Trophoblast cell (in vitro differentiated cells and primary cell): ENCODE data around the gene SNX27.
"Not testable (repeated sequence)": the region's sequence is repeated elsewhere in the genome, so short reads cannot be mapped to it uniquely, and the experiment has no call there.

Experiments used
- DNase-seq, 2 donors: peaks; one replicate each; pipeline ENCODE4 v3.0.0-alpha.2; 2016
- H2AFZ ChIP-seq: 2 replicates; pipeline ENCODE4 v1.6.1; 2013; ENCODE audit warnings: low read length, moderate library complexity, mild to moderate bottlenecking; ENCODE audit not compliant: insufficient read depth, poor library complexity
- H2AK5ac ChIP-seq: 2 replicates; pipeline ENCODE4 v1.6.1; 2013; ENCODE audit warnings: mild to moderate bottlenecking, low read length
- H2BK120ac ChIP-seq: 2 replicates; pipeline ENCODE4 v1.6.1; 2013; ENCODE audit warnings: low read length, mild to moderate bottlenecking, moderate library complexity; ENCODE audit not compliant: insufficient read depth, poor library complexity
- H2BK12ac ChIP-seq: 2 replicates; pipeline ENCODE4 v1.6.1; 2013; ENCODE audit warnings: mild to moderate bottlenecking, low read length, moderate library complexity
- H2BK5ac ChIP-seq: 2 replicates; pipeline ENCODE4 v1.6.1; 2013; ENCODE audit warnings: low read length, low read depth, moderate library complexity, mild to moderate bottlenecking; ENCODE audit not compliant: poor library complexity
- H3K14ac ChIP-seq: 2 replicates; pipeline ENCODE4 v1.6.1; 2013; ENCODE audit warnings: mild to moderate bottlenecking, low read length
- H3K18ac ChIP-seq: 2 replicates; pipeline ENCODE4 v1.6.1; 2013; ENCODE audit warnings: mild to moderate bottlenecking, low read length
- H3K23ac ChIP-seq: 2 replicates; pipeline ENCODE4 v1.6.1; 2013; ENCODE audit warnings: low read length
- H3K27ac ChIP-seq: 2 replicates; pipeline ENCODE4 v1.5.1; 2013; ENCODE audit warnings: low read depth, mild to moderate bottlenecking, inconsistent platforms, low read length, moderate library complexity
- H3K27me3 ChIP-seq: 2 replicates; pipeline ENCODE4 v1.6.1; 2013; ENCODE audit warnings: inconsistent platforms, mild to moderate bottlenecking, low read length, moderate library complexity; ENCODE audit not compliant: insufficient read depth
- H3K36me3 ChIP-seq, 2 experiments: 1 replicate in 1 of 2; 2 replicates in 1 of 2; pipeline ENCODE4 v1.6.1; 2013; ENCODE audit warnings: low read length in 2 of 2, mild to moderate bottlenecking in 2 of 2, moderate library complexity in 1 of 2; ENCODE audit not compliant: insufficient read depth in 2 of 2, control insufficient read depth in 1 of 2
- H3K4ac ChIP-seq: 2 replicates; pipeline ENCODE4 v1.6.1; 2013; ENCODE audit warnings: low read depth, mild to moderate bottlenecking, low read length, moderate library complexity
- H3K4me1 ChIP-seq, 2 experiments: 1 replicate in 1 of 2; 2 replicates in 1 of 2; pipeline ENCODE4 v1.6.1; 2013; ENCODE audit warnings: low read length in 2 of 2, mild to moderate bottlenecking in 2 of 2, moderate library complexity in 1 of 2; ENCODE audit not compliant: insufficient read depth in 2 of 2, control insufficient read depth in 1 of 2
- H3K4me2 ChIP-seq: 2 replicates; pipeline ENCODE4 v1.6.1; 2013; ENCODE audit warnings: inconsistent platforms, mild to moderate bottlenecking, low read length, moderate library complexity
- H3K4me3 ChIP-seq: 2 replicates; pipeline ENCODE4 v1.5.1; 2013; ENCODE audit warnings: mild to moderate bottlenecking, low read depth, low read length, inconsistent platforms
- H3K79me1 ChIP-seq: one replicate; pipeline ENCODE4 v1.6.1; 2013; ENCODE audit warnings: low read length
- H3K79me2 ChIP-seq: 2 replicates; pipeline ENCODE4 v1.6.1; 2013; ENCODE audit warnings: low read length, mild to moderate bottlenecking; ENCODE audit not compliant: control insufficient read depth, insufficient read depth, poor library complexity
- H3K9ac ChIP-seq: 2 replicates; pipeline ENCODE4 v1.6.1; 2013; ENCODE audit warnings: mild to moderate bottlenecking, low read length
- H3K9me3 ChIP-seq: 2 replicates; pipeline ENCODE4 v1.6.1; 2013; ENCODE audit warnings: low read depth, mild to moderate bottlenecking, control low read depth, inconsistent platforms, low read length; ENCODE audit not compliant: insufficient read depth
- H4K12ac ChIP-seq: 2 replicates; pipeline ENCODE4 v1.6.1; 2013; ENCODE audit warnings: low read depth, mild to moderate bottlenecking, low read length, moderate library complexity
- H4K8ac ChIP-seq: 2 replicates; pipeline ENCODE4 v1.6.1; 2013; ENCODE audit warnings: low read depth, mild to moderate bottlenecking, low read length, moderate library complexity
- H4K91ac ChIP-seq: one replicate; pipeline ENCODE4 v1.6.1; 2013; ENCODE audit warnings: low read depth, mild to moderate bottlenecking, low read length, moderate library complexity
- WGBS: extraction: QIAGEN DNeasy Blood & Tissue Kit; methylation state at CpG from one replicate; pipeline ENCODE4 v1.1.7; 2013; ENCODE audit warnings: missing lambda C conversion rate; ENCODE audit not compliant: insufficient read length, insufficient coverage; ENCODE audit errors: extremely low coverage; 5-methylcytosine and 5-hydroxymethylcytosine counted together

SNX27 gene

DNA sequence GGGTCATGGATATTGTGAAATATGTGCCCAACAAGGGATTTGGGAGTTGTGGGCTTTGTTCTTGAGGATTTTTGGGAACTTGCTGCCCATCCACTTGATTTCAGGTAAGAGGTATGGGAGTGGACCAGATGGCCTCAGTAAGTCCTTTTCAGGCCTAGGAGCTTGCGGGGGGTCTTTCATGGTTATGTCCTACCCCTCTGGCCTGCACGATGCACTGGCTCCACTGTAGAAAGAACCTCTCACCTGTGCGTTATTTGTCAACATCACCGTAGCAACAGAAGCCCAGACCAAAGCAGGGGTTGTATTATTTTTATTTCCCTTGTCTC lies 118.1 kb downstream of the SNX27 start:
- Histone ChIP-seq H4K91ac (no peak overlapping the region), H3K79me1 (no peaks in the 10 kb centered on the region), H3K4ac (no peak overlapping the region), H2BK5ac (no peak overlapping the region), H3K23ac (no peak overlapping the region), H3K36me3 (no peaks in the 10 kb centered on the region), H2AK5ac (no peak overlapping the region), H3K79me2 (no peaks in the 10 kb centered on the region), H4K8ac (no peak overlapping the region), H4K12ac (no peak overlapping the region), H3K4me3 (no peak overlapping the region), H3K27me3 (no peaks in the 10 kb centered on the region), H2BK12ac (no peak overlapping the region), H3K9ac (no peak overlapping the region), H2AFZ (no peak overlapping the region), H3K18ac (no peak overlapping the region), H3K27ac (no peak overlapping the region), H3K4me2 (no peak overlapping the region), H3K4me1 (no peaks in the 10 kb centered on the region), H3K9me3 (no peaks in the 10 kb centered on the region), H3K14ac (no peak overlapping the region), H2BK120ac (no peak overlapping the region)
- DNase-seq = no peak
- WGBS = no CpG with 5 or more reads among the region's 4 CpGs

GRCh38 chr1:151733126-151733525 lies 121.3 kb downstream of the SNX27 start:
- Histone ChIP-seq H2AFZ (no peak overlapping the region), H3K36me3 (no peaks in the 10 kb centered on the region), H3K4me1 (no peaks in the 10 kb centered on the region), H2BK120ac (no peak overlapping the region), H3K27me3 (no peaks in the 10 kb centered on the region), H2BK5ac (no peak overlapping the region), H3K9me3 (peaks cover 7% of the 10 kb centered on the region), H3K4me2 (no peak overlapping the region), H4K12ac (no peak overlapping the region), H3K79me2 (no peaks in the 10 kb centered on the region), H2AK5ac (no peak overlapping the region), H3K4me3 (no peak overlapping the region), H3K23ac (no peak overlapping the region), H3K9ac (no peak overlapping the region), H2BK12ac (no peak overlapping the region), H3K14ac (no peak overlapping the region), H4K8ac (no peak overlapping the region), H4K91ac (no peak overlapping the region), H3K79me1 (no peaks in the 10 kb centered on the region), H3K18ac (no peak overlapping the region), H3K27ac (no peak overlapping the region), H3K4ac (no peak overlapping the region)
- WGBS = no CpG with 5 or more reads among the region's 3 CpGs
- no peak for DNase-seq

- not testable (repeated sequence) for H3K36me3 ChIP-seq, DNase-seq, H2BK12ac ChIP-seq, H2AFZ ChIP-seq, H4K8ac ChIP-seq, H3K4ac ChIP-seq, H2AK5ac ChIP-seq, H3K14ac ChIP-seq, H3K79me2 ChIP-seq, H4K91ac ChIP-seq, H3K18ac ChIP-seq, H3K23ac ChIP-seq, H3K27ac ChIP-seq, H2BK5ac ChIP-seq, H2BK120ac ChIP-seq, H3K4me1 ChIP-seq, H3K9ac ChIP-seq, H3K9me3 ChIP-seq, H3K4me2 ChIP-seq, H3K27me3 ChIP-seq, H4K12ac ChIP-seq, H3K79me1 ChIP-seq, H3K4me3 ChIP-seq
- WGBS = no CpG with 5 or more reads among the region's 9 CpGs
These were observed 122.1 kb downstream of the SNX27 start for GRCh38 chr1:151733995-151734394.

- Histone ChIP-seq H3K4me2 (no peak overlapping the region), H3K79me2 (no peaks in the 10 kb centered on the region), H2BK120ac (no peak overlapping the region), H3K27me3 (no peaks in the 10 kb centered on the region), H2BK12ac (no peak overlapping the region), H3K4me1 (peaks cover 4% of the 10 kb centered on the region in 2 experiments), H3K79me1 (no peaks in the 10 kb centered on the region), H4K8ac (no peak overlapping the region), H3K36me3 (no peaks in the 10 kb centered on the region), H3K27ac (no peak overlapping the region), H3K4me3 (no peak overlapping the region), H2AFZ (no peak overlapping the region), H2BK5ac (no peak overlapping the region), H4K91ac (no peak overlapping the region), H3K4ac (no peak overlapping the region), H3K14ac (no peak overlapping the region), H3K18ac (no peak overlapping the region), H3K9ac (no peak overlapping the region), H2AK5ac (no peak overlapping the region), H4K12ac (no peak overlapping the region), H3K9me3 (peaks cover 7% of the 10 kb centered on the region), H3K23ac (no peak overlapping the region)
- DNase-seq = no peak
- WGBS = no CpG with 5 or more reads among the region's 2 CpGs
These were observed 125.2 kb downstream of the SNX27 start for GRCh38 chr1:151737026-151737425.

GRCh38 chr1:151737479-151737878 lies 125.6 kb downstream of the SNX27 start:
- no peaks in the 10 kb centered on the region for H3K36me3 ChIP-seq
- no peak overlapping the region for H3K14ac ChIP-seq
- H3K4me1 ChIP-seq = peaks cover 4% of the 10 kb centered on the region in 2 experiments
- H3K9me3 ChIP-seq = peaks cover 7% of the 10 kb centered on the region
- no peak overlapping the region for H4K8ac ChIP-seq
- H3K18ac ChIP-seq = no peak overlapping the region
- no peak overlapping the region for H4K91ac ChIP-seq
- H2BK12ac ChIP-seq = no peak overlapping the region
- no peak overlapping the region for H2AFZ ChIP-seq
- H3K4ac ChIP-seq = no peak overlapping the region
- no peak overlapping the region for H3K4me2 ChIP-seq
- no peaks in the 10 kb centered on the region for H3K27me3 ChIP-seq
- no peaks in the 10 kb centered on the region for H3K79me2 ChIP-seq
- no peaks in the 10 kb centered on the region for H3K79me1 ChIP-seq
- DNase-seq = no peak
- no peak overlapping the region for H3K9ac ChIP-seq
- no peak overlapping the region for H4K12ac ChIP-seq
- H2BK120ac ChIP-seq = no peak overlapping the region
- no peak overlapping the region for H2BK5ac ChIP-seq
- no peak overlapping the region for H3K27ac ChIP-seq
- no peak overlapping the region for H3K4me3 ChIP-seq
- no peak overlapping the region for H2AK5ac ChIP-seq
- no peak overlapping the region for H3K23ac ChIP-seq
